Tibial nerve (tissue), 4 donors: ENCODE results near the gene NEK11. TPM values are rescaled to one million over a fixed set of nuclear protein-coding genes. Genes with fewer than 3 reads are reported as not detected.
"Not testable (repeated sequence)": the region's sequence is repeated elsewhere in the genome, so short reads cannot be mapped to it uniquely, and the experiment has no call there.

ENCODE experiments used
- DNase-seq, 2 donors: peaks; one replicate each; pipeline ENCODE4 v3.0.0-alpha.2; 2019; ENCODE audit warnings: low spot score in 2 of 2
- H3K27ac ChIP-seq, 4 donors: fragments of 200-600 bp; sonication (generic) in 3 of 4; one replicate each; pipeline ENCODE4 v1.5.1; 2017 to 2019; ENCODE audit warnings: mild to moderate bottlenecking in 1 of 4
- H3K27me3 ChIP-seq, 2 donors: fragments of 200-600 bp; sonication (generic) in 1 of 2; one replicate each; pipeline versions ENCODE4 v1.5.1 to v1.6.0; 2017 to 2019
- H3K36me3 ChIP-seq, 3 donors: fragments of 200-600 bp; sonication (generic); one replicate each; pipeline ENCODE4 v1.5.1; 2018 to 2019
- H3K4me1 ChIP-seq, 4 donors: fragments of 200-600 bp; sonication (generic) in 3 of 4; one replicate each; pipeline ENCODE4 v1.5.1; 2017 to 2019
- H3K4me3 ChIP-seq, 4 donors: fragments of 200-600 bp; sonication (generic) in 3 of 4; one replicate each; pipeline ENCODE4 v1.5.1; 2017 to 2019; ENCODE audit warnings: mild to moderate bottlenecking in 1 of 4, moderate library complexity in 1 of 4
- H3K9me3 ChIP-seq, 4 donors: fragments of 200-600 bp; sonication (generic) in 3 of 4; one replicate each; pipeline ENCODE4 v1.5.1; 2017 to 2019
- EP300 ChIP-seq, 2 donors: sonication (generic); formaldehyde crosslinking; IDR thresholded peaks; one replicate each; pipeline ENCODE4 v1.6.1; 2017; ENCODE audit warnings: antibody characterized with exemption in 2 of 2, mild to moderate bottlenecking in 1 of 2
- POLR2A ChIP-seq, 2 donors: fragments of 450-650 bp; IDR thresholded peaks; one replicate each; pipeline ENCODE4 v1.6.1; 2017; ENCODE audit warnings: antibody characterized with exemption in 2 of 2, mild to moderate bottlenecking in 2 of 2, moderate library complexity in 2 of 2
- WGBS, 2 donors: methylation state at CpG; one replicate each; pipeline ENCODE4 v1.1.5; 2018; 5-methylcytosine and 5-hydroxymethylcytosine counted together
- total RNA-seq, 4 donors: library from RNA; depleted of rRNA; stranded (reverse); fragments of >200 nt; gene quantifications; one replicate each; pipeline ENCODE4 v1.1.0, GENCODE V29; 2016
- TF ChIP-seq, protein P1 (sequence below), 5 experiments: fragments of 200-600 bp in 3 of 5; fragments of 450-650 bp in 2 of 5; sonication (generic) in 3 of 5; IDR thresholded peaks; one replicate each; pipeline ENCODE4 v1.5.1; 2016 to 2019; ENCODE audit warnings: antibody characterized with exemption in 5 of 5, mild to moderate bottlenecking in 3 of 5, moderate library complexity in 2 of 5

NEK11 gene
- total RNA-seq, 4 donors from 2014 or later = 7.0 to 32.8 (median 15.3) TPM

- H3K4me1 ChIP-seq = peaks cover 0 to 13% (median 4%) of the 10 kb centered on the region in 4 donors
- peaks cover 0 to 63% (median 0%) of the 10 kb centered on the region in 3 donors for H3K36me3 ChIP-seq
- no peaks in the 10 kb centered on the region for H3K27me3 ChIP-seq
- H3K9me3 ChIP-seq = no peaks in the 10 kb centered on the region
- TF ChIP-seq, protein P1, sequence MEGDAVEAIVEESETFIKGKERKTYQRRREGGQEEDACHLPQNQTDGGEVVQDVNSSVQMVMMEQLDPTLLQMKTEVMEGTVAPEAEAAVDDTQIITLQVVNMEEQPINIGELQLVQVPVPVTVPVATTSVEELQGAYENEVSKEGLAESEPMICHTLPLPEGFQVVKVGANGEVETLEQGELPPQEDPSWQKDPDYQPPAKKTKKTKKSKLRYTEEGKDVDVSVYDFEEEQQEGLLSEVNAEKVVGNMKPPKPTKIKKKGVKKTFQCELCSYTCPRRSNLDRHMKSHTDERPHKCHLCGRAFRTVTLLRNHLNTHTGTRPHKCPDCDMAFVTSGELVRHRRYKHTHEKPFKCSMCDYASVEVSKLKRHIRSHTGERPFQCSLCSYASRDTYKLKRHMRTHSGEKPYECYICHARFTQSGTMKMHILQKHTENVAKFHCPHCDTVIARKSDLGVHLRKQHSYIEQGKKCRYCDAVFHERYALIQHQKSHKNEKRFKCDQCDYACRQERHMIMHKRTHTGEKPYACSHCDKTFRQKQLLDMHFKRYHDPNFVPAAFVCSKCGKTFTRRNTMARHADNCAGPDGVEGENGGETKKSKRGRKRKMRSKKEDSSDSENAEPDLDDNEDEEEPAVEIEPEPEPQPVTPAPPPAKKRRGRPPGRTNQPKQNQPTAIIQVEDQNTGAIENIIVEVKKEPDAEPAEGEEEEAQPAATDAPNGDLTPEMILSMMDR (IDR thresholded peaks at IDR 0.05) = no peak
- no peak for TF ChIP-seq POLR2A (IDR thresholded peaks at IDR 0.05)
- no peak for TF ChIP-seq EP300 (IDR thresholded peaks at IDR 0.05)
- no peak overlapping the region for H3K27ac ChIP-seq
- no peak overlapping the region for H3K4me3 ChIP-seq
- no peak for DNase-seq
- 92 to 95% methylated on average over 2 of the region's 2 CpGs for whole genome bisulfite sequencing, 2 donors
Observed at GRCh38 chr3:131374741-131375140, 348.1 kb downstream of the NEK11 start.

- Histone ChIP-seq H3K4me1 (peaks cover 0 to 57% (median 27%) of the 10 kb centered on the region in 4 donors), H3K27ac (peak overlapping the region; percentile 85 to 97 (median 95)), H3K36me3 (peaks cover 0 to 36% (median 0%) of the 10 kb centered on the region in 3 donors), H3K4me3 (peak overlapping the region; percentile 62 to 96 (median 92))
- 9 to 19% methylated on average over 16 of the region's 16 CpGs for WGBS, 2 donors
- peak in 1 of 2 donors; percentile 70 for TF ChIP-seq POLR2A (IDR thresholded peaks at IDR 0.05)
- not testable (repeated sequence) for H3K9me3 ChIP-seq, DNase-seq, H3K27me3 ChIP-seq
Observed at GRCh38 chr3:131380821-131381444, 354.3 kb downstream of the NEK11 start.

GRCh38 chr3:131381445-131382291 is 355.0 kb downstream of the NEK11 start, which contains the start of gene NUDT16:
Gene NUDT16, plus strand, starts transcription at chr3:131381774. Its CDS starts 31 bp downstream, at chr3:131381805.
- Histone ChIP-seq H3K36me3 (peaks cover 0 to 37% (median 0%) of the 10 kb centered on the region in 3 donors), H3K4me3 (peak within 1 kb of the TSS; percentile 86 to 96 (median 92)), H3K27ac (peak within 1 kb of the TSS; percentile 93 to 97 (median 96)), H3K27me3 (no peaks in the 10 kb centered on the region), H3K9me3 (no peaks in the 10 kb centered on the region), H3K4me1 (peaks cover 0 to 64% (median 33%) of the 10 kb centered on the region in 4 donors)
- peak; percentile 93 to 97 for TF ChIP-seq POLR2A (IDR thresholded peaks at IDR 0.05)
- peak; percentile 93 to 99 for TF ChIP-seq EP300 (IDR thresholded peaks at IDR 0.05)
- TF ChIP-seq, protein P1 (IDR thresholded peaks at IDR 0.05) = peak in 2 of 5 experiments; percentile 34 to 42
- peak; percentile 98 to 99 for DNase-seq
- WGBS, 2 donors = 1% methylated on average over 27 to 65 of the region's 73 CpGs

DNA sequence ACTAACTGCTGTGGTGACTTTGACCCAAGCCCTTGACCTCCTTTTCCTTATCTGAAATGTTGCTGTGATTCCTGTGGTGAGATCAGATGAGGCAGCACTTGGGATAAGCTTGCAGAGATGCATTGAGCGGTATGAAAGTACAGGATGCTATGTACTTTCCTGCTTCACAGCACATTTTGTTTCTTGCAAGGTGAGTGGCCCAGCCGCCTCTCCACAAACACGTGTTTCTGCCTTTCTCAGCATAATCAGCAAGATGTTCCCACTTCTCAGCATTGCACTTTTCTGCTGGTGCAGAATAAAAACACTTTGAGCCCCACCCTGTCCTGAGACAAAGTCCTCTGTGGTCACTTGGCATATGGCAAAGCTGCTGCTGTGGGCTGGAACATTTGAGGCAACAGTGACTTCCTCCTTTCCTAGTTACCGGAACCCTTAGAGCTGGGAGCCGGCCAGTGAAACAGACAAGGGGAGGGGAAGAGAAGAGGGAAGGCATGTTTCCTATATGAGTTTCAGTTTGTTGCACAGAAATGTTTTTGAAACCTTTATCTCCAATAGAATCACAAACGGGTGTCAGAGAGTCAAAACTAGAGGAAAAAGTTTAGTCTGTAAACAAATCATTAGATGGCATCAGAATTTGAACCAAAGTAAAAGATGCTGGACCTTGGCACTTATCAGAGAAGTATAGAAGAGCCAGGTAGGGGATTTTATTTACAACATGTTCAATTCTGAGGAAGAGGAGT is 359.9 kb downstream of the NEK11 start:
- Histone ChIP-seq H3K4me1 (peaks cover 0 to 61% (median 27%) of the 10 kb centered on the region in 4 donors), H3K9me3 (no peaks in the 10 kb centered on the region), H3K4me3 (no peak overlapping the region), H3K27me3 (no peaks in the 10 kb centered on the region), H3K27ac (peak overlapping the region; percentile 59 to 97 (median 72)), H3K36me3 (peaks cover 0 to 40% (median 0%) of the 10 kb centered on the region in 3 donors)
- 32 to 59% methylated on average over 6 of the region's 6 CpGs for WGBS, 2 donors
- DNase-seq = peak; percentile 53 to 74
- TF ChIP-seq, protein P1 (IDR thresholded peaks at IDR 0.05) = no peak
- TF ChIP-seq EP300 (IDR thresholded peaks at IDR 0.05) (peak; percentile 74 to 92), POLR2A (IDR thresholded peaks at IDR 0.05) (peak in 1 of 2 donors; percentile 29)
